ENCODE measurements around the gene PSG7.
"Not testable (repeated sequence)": the region's sequence is repeated elsewhere in the genome, so short reads cannot be mapped to it uniquely, and the experiment has no call there.

Gene PSG7

GRCh38 chr19:42916931-42917330, 20.1 kb downstream of the PSG7 start:
- not testable (repeated sequence) for DNase-seq (ENCODE audit: low read depth in 1 of 2, low spot score in 1 of 2)

DNA sequence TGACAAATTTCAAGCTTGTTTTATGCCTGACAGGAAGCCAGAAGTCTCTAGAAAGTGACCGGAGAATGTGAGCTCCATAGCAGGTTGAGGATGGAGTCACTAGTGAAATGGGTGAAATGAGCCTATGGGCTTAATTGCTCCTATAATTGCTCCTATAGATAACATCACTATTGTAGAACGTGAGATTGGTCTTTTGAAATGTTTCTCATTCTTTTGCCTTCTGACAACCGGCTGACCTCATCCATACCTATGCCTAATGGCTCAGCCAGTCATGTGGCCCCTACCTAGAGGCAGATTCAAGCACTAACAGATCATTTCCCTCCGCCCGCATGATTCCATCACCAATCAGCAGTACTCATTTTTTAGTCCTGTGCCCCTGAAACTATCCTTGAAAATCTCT, 23.5 kb downstream of the PSG7 start:
- DNase-seq (ENCODE audit: low read depth in 1 of 2, low spot score in 1 of 2) = not testable (repeated sequence)

- not testable (repeated sequence) for DNase-seq (ENCODE audit: low read depth in 1 of 2, low spot score in 1 of 2)
These were observed 24.1 kb downstream of the PSG7 start for GRCh38 chr19:42912941-42913340.

GRCh38 chr19:42911731-42912130, 25.3 kb downstream of the PSG7 start:
- not testable (repeated sequence) for DNase-seq (ENCODE audit: low read depth in 1 of 2, low spot score in 1 of 2)

DNA sequence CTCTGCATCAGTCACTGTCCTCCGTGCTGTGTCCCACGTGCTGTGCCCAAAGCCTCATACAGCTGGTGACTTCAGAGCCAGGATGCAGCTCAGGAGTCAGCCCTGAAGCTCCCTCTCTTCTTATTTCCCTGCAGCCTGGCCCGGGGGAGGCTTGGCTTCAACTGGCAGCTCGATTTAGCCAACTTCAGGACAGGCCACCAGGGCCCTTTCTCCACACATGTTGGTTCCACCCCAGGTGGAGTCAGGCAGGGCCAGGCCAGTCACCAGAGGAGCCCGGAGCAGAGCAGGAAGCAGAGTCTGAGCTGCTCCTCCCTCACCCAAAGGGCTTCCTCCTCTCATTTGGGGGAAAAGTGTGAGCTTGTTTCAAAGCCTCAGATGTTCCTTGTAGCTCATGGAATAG, 30.8 kb downstream of the PSG7 start:
- DNase-seq (ENCODE audit: low read depth in 1 of 2, low spot score in 1 of 2) = not testable (repeated sequence)

GRCh38 chr19:42900561-42900960, 36.4 kb downstream of the PSG7 start:
- DNase-seq (ENCODE audit: low read depth in 1 of 2, low spot score in 1 of 2) = not testable (repeated sequence)

DNA sequence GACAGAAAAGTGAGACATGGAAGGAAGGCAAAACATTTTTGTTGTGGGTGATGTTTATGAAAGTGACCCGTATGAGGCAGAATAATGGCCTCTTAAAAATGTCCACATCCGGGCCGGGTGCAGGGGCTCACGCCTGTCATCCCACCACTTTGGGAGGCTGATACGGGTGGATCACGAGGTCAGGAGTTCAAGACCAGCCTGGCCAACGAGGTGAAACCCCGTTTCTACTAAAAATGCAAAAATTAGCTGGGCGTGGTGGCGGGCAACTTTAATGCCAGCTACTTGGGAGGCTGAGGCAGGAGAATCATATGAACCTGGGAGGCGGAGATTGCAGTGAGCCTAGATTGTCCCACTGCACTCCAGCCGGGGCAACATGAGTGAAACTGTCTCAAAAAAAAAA, 37.3 kb downstream of the PSG7 start:
- not testable (repeated sequence) for DNase-seq (ENCODE audit: low read depth in 1 of 2, low spot score in 1 of 2)

DNA sequence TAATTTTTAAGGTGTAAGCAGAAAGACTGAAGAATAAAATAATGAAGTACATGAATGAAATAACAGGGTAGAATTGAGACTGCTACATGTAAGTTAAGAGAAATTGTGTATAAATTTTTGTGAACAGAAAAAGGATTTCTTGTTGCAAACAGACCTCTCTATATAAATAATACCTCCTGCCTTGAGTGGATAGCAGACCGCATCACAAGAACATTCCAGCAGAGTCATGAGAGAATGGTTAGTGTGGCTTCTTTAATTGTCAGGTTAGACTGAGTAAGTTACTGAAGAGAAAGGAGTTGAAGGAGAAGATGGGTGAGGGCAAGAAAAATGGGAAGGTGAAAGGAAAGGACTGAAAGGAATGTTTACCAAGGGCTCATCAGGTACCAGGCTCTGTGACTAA, 37.9 kb downstream of the PSG7 start:
- not testable (repeated sequence) for DNase-seq (ENCODE audit: low read depth in 1 of 2, low spot score in 1 of 2)

GRCh38 chr19:42898656-42899055, 38.4 kb downstream of the PSG7 start:
- not testable (repeated sequence) for DNase-seq (ENCODE audit: low read depth in 1 of 2, low spot score in 1 of 2)

- DNase-seq (ENCODE audit: low read depth in 1 of 2, low spot score in 1 of 2) = not testable (repeated sequence)
These were observed 39.3 kb downstream of the PSG7 start for GRCh38 chr19:42897729-42898128.

DNA sequence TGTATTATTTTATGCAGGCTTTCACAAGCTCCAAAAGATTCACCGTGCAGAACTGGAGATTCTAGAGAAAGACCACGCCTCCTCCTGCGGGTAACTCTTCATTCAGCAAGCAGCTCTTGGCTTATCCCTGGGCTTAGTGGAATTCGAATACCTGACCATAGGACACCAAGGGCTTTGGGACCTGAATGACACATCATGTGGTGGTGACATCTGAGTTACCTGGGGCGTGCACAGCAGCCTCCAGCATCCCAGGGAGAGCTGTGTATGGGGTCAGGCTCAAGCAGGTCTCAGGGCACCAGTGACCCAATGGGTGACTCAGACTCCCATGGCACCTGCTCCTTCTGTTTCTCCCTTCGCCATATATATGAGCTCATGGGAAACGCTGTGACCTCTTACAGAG, 46.6 kb downstream of the PSG7 start:
- DNase-seq (ENCODE audit: low read depth in 1 of 2, low spot score in 1 of 2) = not testable (repeated sequence)

DNA sequence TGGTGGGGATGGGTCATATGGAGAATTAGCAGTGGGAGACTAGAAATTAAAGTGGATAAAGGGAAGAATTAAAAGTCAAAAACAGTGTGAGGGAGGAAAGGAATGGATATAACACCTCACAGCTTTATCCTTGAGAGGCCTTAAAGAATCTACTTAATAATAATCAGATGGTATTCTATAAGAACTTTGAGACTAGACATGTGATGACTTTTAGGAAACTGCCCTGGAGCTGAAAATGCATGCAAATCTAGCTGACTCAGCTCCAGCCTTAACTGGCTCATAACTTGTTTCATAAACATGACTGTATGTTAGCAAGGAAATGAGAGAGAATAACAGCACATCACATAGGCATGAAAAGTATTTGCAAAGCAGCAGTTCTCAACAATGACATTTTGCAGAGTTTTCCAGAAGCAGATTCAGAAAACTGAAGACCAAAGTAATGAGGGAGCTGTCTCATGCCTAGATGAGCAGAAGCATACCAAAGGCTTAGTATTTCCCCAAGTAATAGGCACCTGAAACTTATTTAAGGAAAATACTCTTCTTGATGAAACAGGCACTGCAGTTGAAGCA, 49.0 kb downstream of the PSG7 start:
- DNase-seq (ENCODE audit: low read depth in 1 of 2, low spot score in 1 of 2) = not testable (repeated sequence)

- not testable (repeated sequence) for DNase-seq (ENCODE audit: low read depth in 1 of 2, low spot score in 1 of 2)
These were observed 54.3 kb downstream of the PSG7 start for GRCh38 chr19:42882730-42883129.

DNA sequence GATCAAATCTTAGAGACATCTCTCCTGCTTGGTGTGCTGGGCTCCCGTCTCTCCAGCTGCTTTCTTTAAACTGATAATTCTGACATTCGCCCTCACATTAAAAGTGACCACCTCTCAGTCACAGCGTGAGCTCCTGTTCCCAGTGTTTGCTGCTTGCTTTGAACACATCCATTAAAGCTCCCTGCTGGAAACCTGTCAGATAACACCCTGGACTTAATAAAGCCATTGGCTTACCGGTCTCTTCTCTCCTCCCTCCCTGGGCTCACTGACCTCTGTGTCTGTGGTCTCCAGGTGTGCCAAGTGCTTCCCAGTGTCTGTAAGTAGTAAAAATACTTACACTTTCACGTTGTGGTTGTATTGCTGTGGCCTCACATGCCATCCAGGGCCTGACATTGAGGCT, 55.0 kb downstream of the PSG7 start:
- not testable (repeated sequence) for DNase-seq (ENCODE audit: low read depth in 1 of 2, low spot score in 1 of 2)

DNA sequence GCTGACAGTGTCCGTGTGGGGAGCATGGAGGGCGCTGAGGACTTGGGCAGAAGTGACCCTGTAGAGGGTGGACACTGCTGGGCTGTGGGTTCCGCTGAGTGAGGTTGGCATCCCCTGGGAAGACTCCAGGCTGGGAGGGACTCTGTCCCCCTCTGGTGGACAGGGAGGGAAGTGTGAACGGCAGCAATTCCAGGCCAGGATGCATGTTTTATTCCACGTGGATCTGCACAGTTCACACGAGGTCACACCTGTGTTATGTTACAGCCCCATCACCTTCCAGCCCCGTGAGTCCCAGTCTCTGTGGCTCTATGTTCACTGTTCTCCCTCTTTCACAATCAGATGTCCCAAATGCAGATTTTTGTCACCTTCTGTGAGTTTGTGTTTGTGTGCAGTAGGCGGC, 55.7 kb downstream of the PSG7 start:
- not testable (repeated sequence) for DNase-seq (ENCODE audit: low read depth in 1 of 2, low spot score in 1 of 2)

GRCh38 chr19:42880621-42881020, 56.4 kb downstream of the PSG7 start:
- not testable (repeated sequence) for DNase-seq (ENCODE audit: low read depth in 1 of 2, low spot score in 1 of 2)

DNA sequence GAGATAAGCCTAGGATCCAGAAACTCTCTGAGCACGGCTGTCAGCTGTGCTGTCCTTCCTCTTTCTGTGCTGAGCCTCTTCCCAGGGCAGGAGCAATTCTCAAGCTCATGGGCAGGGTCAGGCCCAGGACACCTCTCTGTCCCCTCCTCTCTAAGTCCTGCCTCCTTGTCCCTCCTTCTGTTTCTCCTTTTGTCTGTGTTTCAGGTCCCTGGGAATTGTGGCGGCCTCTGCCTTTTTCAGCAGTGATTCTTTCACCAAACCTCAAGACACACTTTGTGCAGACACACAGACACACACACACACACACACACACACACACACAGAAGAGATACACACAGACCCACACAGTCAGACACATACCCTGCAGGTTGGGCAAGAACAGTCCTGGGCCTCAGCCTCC, 57.4 kb downstream of the PSG7 start, which contains the start of gene PSG1:
PSG1 (minus strand) TSS at position 101 of the 400 bp plus-strand sequence. CDS start 132 bp downstream, outside the sequence.
- no peak for DNase-seq (ENCODE audit: low read depth in 1 of 2, low spot score in 1 of 2)

DNA sequence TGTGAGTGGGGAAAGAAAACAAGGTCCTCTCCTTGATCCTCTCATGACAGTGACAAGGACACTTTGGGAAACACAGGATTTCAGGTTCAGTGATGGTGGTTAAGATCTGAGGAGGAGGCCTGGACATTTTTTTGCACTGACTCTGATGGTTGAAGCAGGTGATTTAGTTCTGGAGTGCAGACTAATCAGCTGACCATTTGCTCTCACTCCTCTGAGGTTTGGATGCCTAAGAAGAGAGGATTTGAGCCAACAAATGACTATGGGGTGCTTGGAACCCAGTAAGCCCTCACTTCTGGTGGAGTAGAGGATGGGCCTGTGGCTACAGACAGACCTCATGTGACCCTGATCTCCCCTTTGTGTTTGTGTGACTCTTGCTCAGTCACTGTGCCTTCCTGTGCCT, 60.4 kb downstream of the PSG7 start:
- DNase-seq (ENCODE audit: low read depth in 1 of 2, low spot score in 1 of 2) = not testable (repeated sequence)

DNA sequence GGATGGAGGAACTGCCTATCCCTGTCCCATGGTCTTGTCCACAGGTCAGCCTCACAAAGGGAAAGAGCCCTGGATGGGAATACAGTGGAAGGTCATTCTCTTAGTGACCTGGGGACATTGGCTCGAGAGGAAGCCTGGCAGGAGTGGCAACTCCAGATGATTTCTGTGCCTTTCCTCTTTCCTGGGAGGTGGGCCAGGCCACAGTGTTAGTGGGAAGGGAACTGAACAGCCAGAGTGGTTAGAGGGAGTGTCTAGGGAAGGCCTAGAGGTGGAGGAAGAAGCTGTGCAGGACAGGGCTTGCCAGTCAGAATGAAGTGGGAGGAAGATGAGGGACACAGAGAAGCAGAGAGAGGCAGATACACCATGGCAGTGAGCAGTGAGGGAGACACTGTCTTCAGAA, 61.1 kb downstream of the PSG7 start:
- not testable (repeated sequence) for DNase-seq (ENCODE audit: low read depth in 1 of 2, low spot score in 1 of 2)

GRCh38 chr19:42874901-42875813, 61.9 kb downstream of the PSG7 start:
- DNase-seq (ENCODE audit: low read depth in 1 of 2, low spot score in 1 of 2) = not testable (repeated sequence)

- DNase-seq (ENCODE audit: low read depth in 1 of 2, low spot score in 1 of 2) = not testable (repeated sequence)
These were observed 62.9 kb downstream of the PSG7 start for GRCh38 chr19:42874136-42874535.
